Activated CD8-positive, alpha-beta memory T cell treated with anti-CD3 and anti-CD28 coated beads, Interleukin-2, amount 50 U/mL, for 24 hours (primary cell): Measurements from ENCODE around the gene SMCR8.
"Not testable (repeated sequence)": the region's sequence is repeated elsewhere in the genome, so short reads cannot be mapped to it uniquely, and the experiment has no call there.

Experiments
- DNase-seq: peaks from one replicate; pipeline ENCODE4 v3.0.0-alpha.2; 2020; ENCODE audit errors: extremely low read depth

The SMCR8 gene

GRCh38 chr17:18318771-18319450, 3.8 kb downstream of the SMCR8 start:
- DNase-seq, result no peak

- no peak for DNase-seq
Measured at GRCh38 chr17:18319604-18320256, 4.6 kb downstream of the SMCR8 start.

- no peak for DNase-seq
Measured at GRCh38 chr17:18320301-18320700, 5.2 kb downstream of the SMCR8 start.

- DNase-seq, result no peak
Measured at GRCh38 chr17:18321309-18321708, 6.2 kb downstream of the SMCR8 start.

- no peak for DNase-seq
Measured at GRCh38 chr17:18322522-18322921, 7.4 kb downstream of the SMCR8 start.

- no peak for DNase-seq
Measured at GRCh38 chr17:18323007-18323406, 7.9 kb downstream of the SMCR8 start.

- DNase-seq, result no peak
Measured at GRCh38 chr17:18323507-18324139, 8.5 kb downstream of the SMCR8 start.

- DNase-seq, result no peak
Measured at GRCh38 chr17:18324140-18325050, 9.3 kb downstream of the SMCR8 start.

GRCh38 chr17:18326039-18326438, 10.9 kb downstream of the SMCR8 start:
- no peak for DNase-seq

GRCh38 chr17:18326572-18326971, 11.5 kb downstream of the SMCR8 start:
- DNase-seq, result no peak

- no peak for DNase-seq
Measured at GRCh38 chr17:18327093-18327492, 12.0 kb downstream of the SMCR8 start.

GRCh38 chr17:18327556-18327955, 12.5 kb downstream of the SMCR8 start:
- DNase-seq, result no peak

GRCh38 chr17:18328643-18329204, 13.6 kb downstream of the SMCR8 start:
- DNase-seq, result no peak

GRCh38 chr17:18331879-18332278, 16.8 kb downstream of the SMCR8 start:
- no peak for DNase-seq

- no peak for DNase-seq
Measured at GRCh38 chr17:18332909-18333489, 17.9 kb downstream of the SMCR8 start.

GRCh38 chr17:18338158-18338557, 23.1 kb downstream of the SMCR8 start:
- DNase-seq, result not testable (repeated sequence)

- no peak for DNase-seq
Measured at GRCh38 chr17:18339933-18340332, 24.8 kb downstream of the SMCR8 start.

- no peak for DNase-seq
Measured at GRCh38 chr17:18344021-18344420, 28.9 kb downstream of the SMCR8 start.

- no peak for DNase-seq
Measured at GRCh38 chr17:18353541-18353940, 38.4 kb downstream of the SMCR8 start.

- DNase-seq, result no peak
Measured at GRCh38 chr17:18356624-18357023, 41.5 kb downstream of the SMCR8 start.

GRCh38 chr17:18360518-18360917, 45.4 kb downstream of the SMCR8 start:
- no peak for DNase-seq
